ENCODE results near the gene BICC1. TPM values are rescaled to one million over a fixed set of nuclear protein-coding genes. Genes with fewer than 3 reads are reported as not detected.

BICC1 gene
- total and polyA plus RNA-seq, 10 donors = 0.86 to 5.4 (median 3.5) TPM

GRCh38 chr10:58779594-58779993 is 266.9 kb downstream of the BICC1 start:
- H3K27ac ChIP-seq = no peak overlapping the region
- no peak for DNase-seq
- H3K4me3 ChIP-seq = no peak overlapping the region
- 70 to 85% (median 76%) methylated on average over 5 of the region's 5 CpGs for WGBS, 5 donors
- H3K4me1 ChIP-seq = peaks cover 0 to 4% (median 0%) of the 10 kb centered on the region in 6 donors
- no peaks in the 10 kb centered on the region for H3K9me3 ChIP-seq
- TF ChIP-seq POLR2A (IDR thresholded peaks at IDR 0.05) (no peak), POLR2AphosphoS5 (IDR thresholded peaks at IDR 0.05) (no peak)
- TF ChIP-seq, protein P1, sequence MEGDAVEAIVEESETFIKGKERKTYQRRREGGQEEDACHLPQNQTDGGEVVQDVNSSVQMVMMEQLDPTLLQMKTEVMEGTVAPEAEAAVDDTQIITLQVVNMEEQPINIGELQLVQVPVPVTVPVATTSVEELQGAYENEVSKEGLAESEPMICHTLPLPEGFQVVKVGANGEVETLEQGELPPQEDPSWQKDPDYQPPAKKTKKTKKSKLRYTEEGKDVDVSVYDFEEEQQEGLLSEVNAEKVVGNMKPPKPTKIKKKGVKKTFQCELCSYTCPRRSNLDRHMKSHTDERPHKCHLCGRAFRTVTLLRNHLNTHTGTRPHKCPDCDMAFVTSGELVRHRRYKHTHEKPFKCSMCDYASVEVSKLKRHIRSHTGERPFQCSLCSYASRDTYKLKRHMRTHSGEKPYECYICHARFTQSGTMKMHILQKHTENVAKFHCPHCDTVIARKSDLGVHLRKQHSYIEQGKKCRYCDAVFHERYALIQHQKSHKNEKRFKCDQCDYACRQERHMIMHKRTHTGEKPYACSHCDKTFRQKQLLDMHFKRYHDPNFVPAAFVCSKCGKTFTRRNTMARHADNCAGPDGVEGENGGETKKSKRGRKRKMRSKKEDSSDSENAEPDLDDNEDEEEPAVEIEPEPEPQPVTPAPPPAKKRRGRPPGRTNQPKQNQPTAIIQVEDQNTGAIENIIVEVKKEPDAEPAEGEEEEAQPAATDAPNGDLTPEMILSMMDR (IDR thresholded peaks at IDR 0.05 in 8 of 11, conservative IDR thresholded peaks at IDR 0.05 in 3 of 11) = no peak
- no peaks in the 10 kb centered on the region for H3K36me3 ChIP-seq
- no peaks in the 10 kb centered on the region for H3K27me3 ChIP-seq (replicated peaks in 1 of 7)
- intact Hi-C loops (cut with DNase I; ENCODE audit: low total_unique reads) = no loop called here

DNA sequence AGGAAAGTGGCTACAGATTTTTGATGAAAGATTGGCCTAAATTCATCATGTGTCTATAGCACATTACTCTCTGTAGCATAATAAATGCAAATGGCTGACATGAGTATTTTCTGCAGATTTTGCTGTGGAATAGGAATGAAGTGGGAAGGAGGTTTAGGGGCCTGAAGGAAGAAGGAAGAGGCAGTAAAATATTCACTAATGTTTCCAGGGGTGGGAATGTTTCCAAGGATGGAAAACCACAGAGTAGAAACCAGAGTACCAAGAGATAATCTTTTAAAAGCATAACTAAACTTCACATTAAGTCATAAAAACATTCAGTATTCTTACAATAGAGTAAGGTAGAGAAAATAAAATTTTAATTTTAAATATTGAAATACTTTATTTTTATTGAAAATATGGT is 267.8 kb downstream of the BICC1 start:
- peaks cover 0 to 4% (median 0%) of the 10 kb centered on the region in 6 donors for H3K4me1 ChIP-seq
- H3K36me3 ChIP-seq = no peaks in the 10 kb centered on the region
- TF ChIP-seq POLR2AphosphoS5 (IDR thresholded peaks at IDR 0.05) (no peak), POLR2A (IDR thresholded peaks at IDR 0.05) (no peak)
- TF ChIP-seq, protein P1 (IDR thresholded peaks at IDR 0.05 in 8 of 11, conservative IDR thresholded peaks at IDR 0.05 in 3 of 11) = no peak
- H3K9me3 ChIP-seq = no peaks in the 10 kb centered on the region
- no peaks in the 10 kb centered on the region for H3K27me3 ChIP-seq (replicated peaks in 1 of 7)
- H3K4me3 ChIP-seq = no peak overlapping the region
- intact Hi-C loops (cut with DNase I; ENCODE audit: low total_unique reads) = no loop called here
- no peak overlapping the region for H3K27ac ChIP-seq
- no peak for DNase-seq

DNA sequence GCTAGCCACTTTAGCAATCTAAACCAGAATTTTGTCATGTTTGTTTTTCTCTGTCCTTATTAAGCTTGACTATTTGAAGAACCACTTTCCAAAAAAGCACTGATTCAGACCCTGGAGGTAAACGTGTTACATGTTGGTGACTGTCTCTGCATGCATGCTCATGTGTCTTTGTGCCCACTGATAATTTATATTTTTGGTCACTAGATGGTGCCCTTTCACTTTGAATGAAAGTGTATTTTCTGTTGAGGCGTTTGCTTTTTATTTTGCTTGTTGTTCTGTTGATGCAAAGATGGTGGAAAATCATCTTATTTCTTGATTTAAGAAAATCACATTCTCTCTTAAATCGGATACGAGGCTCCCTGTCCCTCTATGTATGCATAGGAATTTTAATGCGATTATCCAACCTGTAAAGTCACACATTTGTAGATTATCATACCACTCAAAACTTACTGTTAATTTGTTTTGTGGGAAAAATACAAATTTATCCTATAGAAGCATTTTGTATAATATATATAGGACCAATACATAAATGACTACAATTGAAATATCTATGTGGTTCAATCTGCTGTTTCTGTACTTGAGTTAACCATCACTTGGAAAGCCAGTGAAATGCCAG is 269.3 kb downstream of the BICC1 start:
- WGBS, 5 donors = 25 to 35% (median 30%) methylated on average over 5 of the region's 5 CpGs
- DNase-seq = no peak
- TF ChIP-seq, protein P1 (IDR thresholded peaks at IDR 0.05 in 8 of 11, conservative IDR thresholded peaks at IDR 0.05 in 3 of 11) = peak in 10 of 11 experiments; percentile 17 to 58 (median 40)
- TF ChIP-seq POLR2AphosphoS5 (IDR thresholded peaks at IDR 0.05) (no peak), POLR2A (IDR thresholded peaks at IDR 0.05) (no peak)
- Histone ChIP-seq H3K36me3 (no peaks in the 10 kb centered on the region), H3K4me1 (peaks cover 0 to 4% (median 0%) of the 10 kb centered on the region in 6 donors), H3K27ac (no peak overlapping the region), H3K27me3 (replicated peaks in 1 of 7) (no peaks in the 10 kb centered on the region), H3K4me3 (no peak overlapping the region), H3K9me3 (no peaks in the 10 kb centered on the region)
- intact Hi-C loops (cut with DNase I; ENCODE audit: low total_unique reads) = no loop called here

GRCh38 chr10:58782876-58783851 is 270.5 kb downstream of the BICC1 start:
- TF ChIP-seq POLR2AphosphoS5 (IDR thresholded peaks at IDR 0.05) (no peak), POLR2A (IDR thresholded peaks at IDR 0.05) (no peak)
- TF ChIP-seq, protein P1 (IDR thresholded peaks at IDR 0.05 in 8 of 11, conservative IDR thresholded peaks at IDR 0.05 in 3 of 11) = no peak
- no peak for DNase-seq
- Histone ChIP-seq H3K4me1 (peaks cover 0 to 4% (median 0%) of the 10 kb centered on the region in 6 donors), H3K9me3 (no peaks in the 10 kb centered on the region), H3K27me3 (replicated peaks in 1 of 7) (no peaks in the 10 kb centered on the region), H3K36me3 (no peaks in the 10 kb centered on the region), H3K27ac (no peak overlapping the region), H3K4me3 (no peak overlapping the region)
- WGBS, 5 donors = 38 to 60% (median 48%) methylated on average over 4 of the region's 4 CpGs
- intact Hi-C loops (cut with DNase I; ENCODE audit: low total_unique reads) = no loop called here

Data from spleen (tissue), 11 donors.